Common myeloid progenitor, CD34-positive (primary cell): ENCODE measurements around the gene SNTB2. TPM values are rescaled to one million over a fixed set of nuclear protein-coding genes. Genes with fewer than 3 reads are reported as not detected.
"Not testable (repeated sequence)": the region's sequence is repeated elsewhere in the genome, so short reads cannot be mapped to it uniquely, and the experiment has no call there.

Experiments used
- CTCF ChIA-PET: fragments of 350-600 bp; sonication (Branson Sonifier 250); formaldehyde crosslinking; loops from one replicate; lab custom pipeline; 2021; ENCODE audit warnings: antibody characterized with exemption; lab: Charles Lee
- POLR2A ChIA-PET: fragments of 350-600 bp; sonication (Branson Sonifier 250); formaldehyde crosslinking; loops from one replicate; lab custom pipeline; 2021; ENCODE audit warnings: antibody characterized with exemption; lab: Charles Lee
- DNase-seq, 3 donors: peaks; one replicate each; pipeline versions ENCODE4 v3.0.0 to v3.0.0-alpha.2; 2013
- H3K27ac ChIP-seq, 2 experiments: 1 replicate in 1 of 2; 2 replicates in 1 of 2; pipeline ENCODE4 v1.7.0; 2013; ENCODE audit warnings: inconsistent platforms in 2 of 2, low read length in 2 of 2, mild to moderate bottlenecking in 2 of 2, low read depth in 1 of 2, moderate library complexity in 1 of 2; ENCODE audit not compliant: severe bottlenecking in 2 of 2, insufficient read depth in 1 of 2, poor library complexity in 1 of 2
- H3K27me3 ChIP-seq, 5 experiments: replicated peaks in 2 of 5; 1 replicate in 3 of 5; 2 replicates in 2 of 5; pipeline versions ENCODE4 v1.6.1 to v1.7.0; 2013; ENCODE audit warnings: low read length in 4 of 5, mild to moderate bottlenecking in 2 of 5, moderate library complexity in 2 of 5, inconsistent platforms in 1 of 5; ENCODE audit not compliant: insufficient read depth in 5 of 5, control insufficient read depth in 4 of 5
- H3K36me3 ChIP-seq, 4 experiments: 1 replicate in 2 of 4; 2 replicates in 2 of 4; pipeline versions ENCODE4 v1.6.1 to v1.7.0; 2013; ENCODE audit warnings: low read length in 3 of 4, control low read depth in 1 of 4, mild to moderate bottlenecking in 1 of 4; ENCODE audit not compliant: control insufficient read depth in 4 of 4, insufficient read depth in 4 of 4
- H3K4me1 ChIP-seq, 4 experiments: 1 replicate in 3 of 4; 2 replicates in 1 of 4; pipeline versions ENCODE4 v1.6.1 to v1.7.1; 2013; ENCODE audit warnings: low read length in 3 of 4, mild to moderate bottlenecking in 3 of 4, control low read depth in 1 of 4, inconsistent platforms in 1 of 4, moderate library complexity in 1 of 4; ENCODE audit not compliant: control insufficient read depth in 4 of 4, insufficient read depth in 4 of 4; ENCODE audit errors: control extremely low read depth in 1 of 4
- H3K4me3 ChIP-seq, 7 experiments: 1 replicate in 4 of 7; 2 replicates in 3 of 7; pipeline versions ENCODE4 v1.5.1 to v1.7.0; 2013; ENCODE audit warnings: mild to moderate bottlenecking in 7 of 7, low read length in 6 of 7, moderate library complexity in 6 of 7, inconsistent platforms in 2 of 7, low read depth in 2 of 7, control low read depth in 1 of 7; ENCODE audit not compliant: insufficient read depth in 4 of 7, control insufficient read depth in 1 of 7; ENCODE audit errors: extremely low read depth in 1 of 7
- H3K9me3 ChIP-seq, 5 experiments: 1 replicate in 4 of 5; 2 replicates in 1 of 5; pipeline versions ENCODE4 v1.6.1 to v1.7.1; 2013; ENCODE audit warnings: low read length in 4 of 5, mild to moderate bottlenecking in 2 of 5, inconsistent platforms in 1 of 5, low read depth in 1 of 5, moderate library complexity in 1 of 5; ENCODE audit not compliant: control insufficient read depth in 4 of 5, insufficient read depth in 2 of 5; ENCODE audit errors: control extremely low read depth in 1 of 5
- WGBS: methylation state at CpG from one replicate; pipeline ENCODE4 v1.1.5; 2013; ENCODE audit not compliant: insufficient coverage; 5-methylcytosine and 5-hydroxymethylcytosine counted together
- polyA plus RNA-seq: library from polyadenylated mRNA; unstranded; fragments of 120-200 nt; gene quantifications from one replicate; pipeline ENCODE4 v1.2.1, GENCODE V29; 2013

The SNTB2 gene
- polyA plus RNA-seq = 0.30 TPM

DNA sequence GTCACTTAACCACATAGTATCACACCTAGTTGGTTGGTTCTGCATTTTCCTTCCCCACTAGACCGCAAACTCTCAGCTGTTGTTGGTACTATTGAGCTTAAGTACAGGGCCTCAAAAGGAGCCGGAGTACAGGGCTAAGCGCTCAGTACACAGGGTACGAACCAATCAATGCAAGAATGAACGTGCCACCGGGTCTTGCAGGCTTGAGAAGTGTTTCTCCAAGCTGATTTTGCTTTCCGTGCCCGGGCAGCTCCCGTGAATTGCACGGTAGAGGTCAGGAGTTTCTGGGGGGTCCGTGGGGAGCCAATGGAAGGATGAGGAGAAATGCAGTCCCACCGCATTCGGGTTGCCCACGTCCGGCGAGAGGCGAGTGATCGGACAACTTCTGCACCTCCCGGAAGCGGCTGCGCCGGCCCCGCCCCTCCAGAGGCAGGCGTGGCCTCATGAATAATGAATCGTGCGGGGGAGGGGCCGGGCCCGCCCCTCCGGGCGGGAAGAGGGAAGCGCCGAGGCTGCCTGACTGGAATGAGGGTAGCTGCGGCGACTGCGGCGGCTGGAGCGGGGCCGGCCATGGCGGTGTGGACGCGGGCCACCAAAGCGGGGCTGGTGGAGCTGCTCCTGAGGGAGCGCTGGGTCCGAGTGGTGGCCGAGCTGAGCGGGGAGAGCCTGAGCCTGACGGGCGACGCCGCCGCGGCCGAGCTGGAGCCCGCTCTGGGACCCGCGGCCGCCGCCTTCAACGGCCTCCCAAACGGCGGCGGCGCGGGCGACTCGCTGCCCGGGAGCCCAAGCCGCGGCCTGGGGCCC is at the start of gene SNTB2:
Gene SNTB2 (plus strand): TSS at position 523 of the 804 bp plus-strand sequence. CDS start 3 bp downstream, at position 526.
- no peaks in the 10 kb centered on the region for H3K9me3 ChIP-seq
- WGBS = 0% methylated on average over 53 of the region's 69 CpGs
- peak; percentile 79 to 96 (median 92) for DNase-seq
- ChIA-PET CTCF (interaction anchor here (0.6 to 1.0 kb wide), 2 partner anchors 31 to 163 kb away, joined by 3 read pairs; no protein-coding TSS in a partner anchor), POLR2A (interaction anchor here (0.6 kb wide), 1 partner anchor 736 kb away, joined by 4 read pairs; no protein-coding TSS in a partner anchor)
- peak within 1 kb of the TSS in 1 of 2 experiments; percentile 61 for H3K27ac ChIP-seq
- H3K27me3 ChIP-seq = peaks cover 0 to 17% (median 6%) of the 10 kb centered on the region in 5 experiments
- peaks cover 7 to 42% (median 24%) of the 10 kb centered on the region in 4 experiments for H3K4me1 ChIP-seq
- no peaks in the 10 kb centered on the region for H3K36me3 ChIP-seq
- H3K4me3 ChIP-seq = peak within 1 kb of the TSS; percentile 52 to 83 (median 74)

DNA sequence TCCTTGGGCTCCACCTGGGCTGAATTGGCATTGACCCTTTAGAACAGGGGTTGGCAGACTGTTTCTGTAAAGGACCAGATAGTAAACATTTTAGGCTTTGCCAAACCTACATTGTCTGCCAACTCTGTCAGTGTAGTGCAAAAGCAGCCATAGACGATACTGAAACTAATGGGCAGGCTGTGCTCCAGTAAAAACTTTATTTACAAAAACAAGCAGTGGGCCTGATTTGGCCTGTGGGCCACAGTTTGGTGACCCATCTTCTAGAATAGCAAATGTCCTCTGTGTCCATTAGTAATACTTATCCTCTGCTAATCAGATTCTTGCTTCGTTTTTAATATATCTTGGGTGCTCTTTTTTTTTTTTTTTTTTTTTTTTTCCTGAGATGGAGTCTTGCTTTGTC is 48.4 kb upstream of the SNTB2 start:
- Histone ChIP-seq H3K27me3 (no peaks in the 10 kb centered on the region), H3K9me3 (no peaks in the 10 kb centered on the region), H3K27ac (no peak overlapping the region), H3K4me3 (no peak overlapping the region), H3K36me3 (peaks cover 34 to 81% (median 48%) of the 10 kb centered on the region in 4 experiments), H3K4me1 (peaks cover 0 to 6% (median 3%) of the 10 kb centered on the region in 4 experiments)
- 100% methylated on average over 1 of the region's 2 CpGs for WGBS
- ChIA-PET POLR2A (no interaction called here), CTCF (no interaction called here)
- DNase-seq = no peak

DNA sequence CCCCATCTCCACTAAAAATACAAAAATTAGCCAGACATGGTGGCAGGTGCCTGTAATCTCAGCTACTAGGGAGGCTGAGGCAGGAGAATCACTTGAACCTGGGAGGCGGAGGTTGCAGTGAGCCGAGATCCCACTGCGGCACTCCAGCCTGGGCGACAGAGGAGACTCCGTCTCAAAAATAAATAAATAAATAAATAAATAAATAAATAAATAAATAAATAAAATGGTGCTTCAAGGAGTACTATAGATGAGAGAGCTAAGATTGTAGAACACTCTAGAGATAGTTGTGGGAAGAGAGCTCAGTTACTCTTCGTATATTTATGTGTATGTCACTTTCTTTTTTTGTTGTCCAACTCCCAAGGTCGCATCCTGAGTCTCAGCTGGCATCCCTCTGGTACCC is 47.5 kb upstream of the SNTB2 start:
- POLR2A ChIA-PET, H3K27me3 ChIP-seq, H3K27ac ChIP-seq, H3K4me3 ChIP-seq, H3K4me1 ChIP-seq, H3K9me3 ChIP-seq, DNase-seq: not testable (repeated sequence)
- H3K36me3 ChIP-seq = peaks cover 36 to 78% (median 53%) of the 10 kb centered on the region in 4 experiments
- WGBS = no CpG with 5 or more reads among the region's 7 CpGs
- CTCF ChIA-PET = interaction anchor here (0.8 to 1.9 kb wide), 3 partner anchors 11 to 148 kb away, joined by 3 to 6 read pairs (median 5); no protein-coding TSS in a partner anchor

DNA sequence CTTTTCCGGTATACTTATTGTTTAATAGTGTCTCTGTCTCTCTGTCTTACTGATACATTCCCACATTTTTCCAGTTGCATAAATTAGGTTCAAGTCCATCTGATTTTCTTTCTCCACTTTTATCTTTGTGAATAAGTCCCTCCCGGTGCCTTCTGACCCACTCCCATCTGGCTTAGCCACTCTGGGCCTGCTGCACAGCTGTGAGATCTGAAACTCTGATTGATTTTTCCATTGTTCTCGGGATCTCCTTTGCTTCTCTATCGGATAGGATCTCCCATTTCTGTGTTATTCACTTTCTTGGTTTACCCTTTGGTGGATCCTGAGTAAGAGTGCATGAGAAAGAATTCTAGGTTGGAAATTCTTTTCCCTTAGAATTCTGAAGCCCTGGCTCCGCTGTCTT is 46.0 kb upstream of the SNTB2 start:
- WGBS = 96% methylated on average over 3 of the region's 5 CpGs
- no peak overlapping the region for H3K4me3 ChIP-seq
- CTCF ChIA-PET = interaction anchor here (0.6 to 1.9 kb wide), 4 partner anchors 9 to 1147 kb away, joined by 3 to 6 read pairs (median 4); no protein-coding TSS in a partner anchor
- H3K36me3 ChIP-seq = peaks cover 36 to 78% (median 60%) of the 10 kb centered on the region in 4 experiments
- POLR2A ChIA-PET = no interaction called here
- DNase-seq = no peak
- peak overlapping the region in 1 of 2 experiments; percentile 29 for H3K27ac ChIP-seq
- no peaks in the 10 kb centered on the region for H3K9me3 ChIP-seq
- H3K4me1 ChIP-seq = no peaks in the 10 kb centered on the region
- no peaks in the 10 kb centered on the region for H3K27me3 ChIP-seq

DNA sequence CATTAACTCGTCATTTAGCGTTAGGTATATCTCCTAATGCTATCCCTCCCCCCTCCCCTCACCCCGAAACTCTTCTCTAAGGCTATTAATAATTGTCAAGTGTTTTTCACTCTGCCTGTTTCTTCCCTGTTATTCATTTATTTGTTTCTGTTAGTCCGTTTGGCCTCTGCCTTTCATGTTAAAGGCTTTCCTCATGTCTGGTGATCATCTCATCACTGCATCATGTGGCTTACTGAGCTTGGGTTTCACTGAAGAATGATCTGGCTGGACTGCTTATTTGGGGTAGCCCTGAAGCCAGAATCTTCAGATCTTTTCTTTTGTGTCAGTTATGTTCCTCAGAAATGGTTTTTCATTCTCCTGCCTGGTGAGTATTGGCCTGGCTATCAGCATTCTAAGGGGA is 45.0 kb upstream of the SNTB2 start:
- CTCF ChIA-PET = no interaction called here
- H3K27me3 ChIP-seq = no peaks in the 10 kb centered on the region
- peaks cover 36 to 71% (median 57%) of the 10 kb centered on the region in 4 experiments for H3K36me3 ChIP-seq
- H3K27ac ChIP-seq = no peak overlapping the region
- H3K4me3 ChIP-seq = no peak overlapping the region
- POLR2A ChIA-PET = no interaction called here
- H3K9me3 ChIP-seq = no peaks in the 10 kb centered on the region
- no peak for DNase-seq
- H3K4me1 ChIP-seq = no peaks in the 10 kb centered on the region
- no CpG with 5 or more reads among the region's 4 CpGs for WGBS

DNA sequence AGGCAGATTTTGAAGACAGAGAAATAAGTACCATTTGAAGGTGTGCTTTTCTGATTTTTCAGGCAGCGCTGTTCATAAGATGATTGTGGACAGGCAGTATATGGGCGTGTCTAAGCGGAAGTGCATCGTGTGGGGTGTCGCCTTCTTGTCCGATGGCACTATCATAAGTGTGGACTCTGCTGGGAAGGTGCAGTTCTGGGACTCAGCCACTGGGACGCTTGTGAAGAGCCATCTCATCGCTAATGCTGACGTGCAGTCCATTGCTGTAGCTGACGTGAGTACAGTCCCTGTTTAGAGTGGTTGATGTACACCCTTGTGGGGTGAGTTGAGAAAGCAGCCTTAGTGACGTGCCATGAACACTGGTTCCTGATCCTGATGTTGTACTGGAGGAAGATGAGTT is 43.8 kb upstream of the SNTB2 start:
- WGBS = 98% methylated on average over 9 of the region's 11 CpGs

DNA sequence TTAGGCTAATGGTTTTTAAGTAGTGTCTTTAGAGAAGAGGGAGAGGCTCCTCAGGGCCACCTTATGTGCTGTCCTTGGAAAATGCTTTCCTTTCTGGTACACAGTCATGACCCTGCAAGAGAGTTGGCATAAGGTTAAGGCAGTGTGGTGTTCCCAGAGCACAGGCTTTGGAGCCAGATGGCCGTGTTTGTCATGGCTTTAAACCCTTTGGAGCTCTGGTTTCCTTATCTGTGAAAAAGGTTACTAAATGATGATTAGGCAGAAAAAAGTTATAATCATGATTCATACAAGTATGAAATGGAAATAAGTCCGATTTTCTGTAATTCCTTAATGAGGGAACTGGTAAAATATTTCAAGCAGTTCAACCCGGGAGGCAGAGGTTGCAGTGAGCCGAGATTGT is 41.3 kb upstream of the SNTB2 start:
- 95% methylated on average over 2 of the region's 4 CpGs for WGBS
- H3K9me3 ChIP-seq = no peaks in the 10 kb centered on the region
- H3K4me1 ChIP-seq = no peaks in the 10 kb centered on the region
- H3K36me3 ChIP-seq = peaks cover 19 to 59% (median 44%) of the 10 kb centered on the region in 4 experiments
- H3K27ac ChIP-seq = no peak overlapping the region
- POLR2A ChIA-PET = interaction anchor here (0.7 kb wide), 1 partner anchor 88 kb away, joined by 3 read pairs; no protein-coding TSS in a partner anchor
- no peaks in the 10 kb centered on the region for H3K27me3 ChIP-seq
- no peak for DNase-seq
- no peak overlapping the region for H3K4me3 ChIP-seq
- CTCF ChIA-PET = interaction anchor here (10.5 kb wide), 1 partner anchor 140 kb away, joined by 155 read pairs; no protein-coding TSS in a partner anchor

More for the DNA sequence above, 43.8 kb upstream of the SNTB2 start:
- no peak overlapping the region for H3K27ac ChIP-seq
- H3K4me1 ChIP-seq = no peaks in the 10 kb centered on the region
- POLR2A ChIA-PET = no interaction called here
- peaks cover 27 to 64% (median 48%) of the 10 kb centered on the region in 4 experiments for H3K36me3 ChIP-seq
- CTCF ChIA-PET = no interaction called here
- H3K4me3 ChIP-seq = no peak overlapping the region
- no peaks in the 10 kb centered on the region for H3K27me3 ChIP-seq
- no peaks in the 10 kb centered on the region for H3K9me3 ChIP-seq
- DNase-seq = peak in 2 of 3 donors; percentile 23 to 34
